ENCODE results near the gene PER2. TPM values are rescaled to one million over a fixed set of nuclear protein-coding genes. Genes with fewer than 3 reads are reported as not detected.

PER2 gene
- total and polyA plus RNA-seq, 9 of the 15 experiments (the other 6 are each of a cell fraction or from before 2014, with no cell fraction given) = 1.1 to 10.3 (median 2.9) TPM

DNA sequence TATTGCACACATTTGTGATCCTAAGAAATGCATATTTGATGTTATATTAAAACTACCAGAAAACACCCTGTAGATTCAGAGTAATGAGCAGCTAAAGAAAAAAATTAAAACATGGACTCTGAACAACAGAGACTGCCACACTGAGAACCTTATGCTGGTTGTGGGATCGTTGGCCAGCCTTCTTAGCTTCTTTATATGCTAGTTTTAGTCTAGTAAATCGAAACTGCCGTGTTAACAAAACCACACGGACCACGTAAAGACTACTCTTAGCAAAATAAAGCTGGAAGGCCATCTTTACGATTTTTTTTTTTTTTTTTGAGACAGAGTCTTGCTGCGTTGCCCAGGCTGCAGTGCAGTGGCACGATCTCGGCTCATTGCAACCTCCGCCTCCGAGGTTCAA is 22.8 kb downstream of the PER2 start (continued):
- TF ChIP-seq, protein P1, sequence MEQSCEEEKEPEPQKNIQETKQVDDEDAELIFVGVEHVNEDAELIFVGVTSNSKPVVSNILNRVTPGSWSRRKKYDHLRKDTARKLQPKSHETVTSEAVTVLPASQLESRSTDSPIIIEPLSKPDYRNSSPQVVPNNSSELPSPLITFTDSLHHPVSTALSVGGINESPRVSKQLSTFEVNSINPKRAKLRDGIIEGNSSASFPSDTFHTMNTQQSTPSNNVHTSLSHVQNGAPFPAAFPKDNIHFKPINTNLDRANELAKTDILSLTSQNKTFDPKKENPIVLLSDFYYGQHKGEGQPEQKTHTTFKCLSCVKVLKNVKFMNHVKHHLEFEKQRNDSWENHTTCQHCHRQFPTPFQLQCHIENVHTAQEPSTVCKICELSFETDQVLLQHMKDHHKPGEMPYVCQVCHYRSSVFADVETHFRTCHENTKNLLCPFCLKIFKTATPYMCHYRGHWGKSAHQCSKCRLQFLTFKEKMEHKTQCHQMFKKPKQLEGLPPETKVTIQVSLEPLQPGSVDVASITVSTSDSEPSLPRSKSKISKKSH (CRISPR knock-in tag; IDR thresholded peaks at IDR 0.05) = no peak
- TF ChIP-seq, protein P2, sequence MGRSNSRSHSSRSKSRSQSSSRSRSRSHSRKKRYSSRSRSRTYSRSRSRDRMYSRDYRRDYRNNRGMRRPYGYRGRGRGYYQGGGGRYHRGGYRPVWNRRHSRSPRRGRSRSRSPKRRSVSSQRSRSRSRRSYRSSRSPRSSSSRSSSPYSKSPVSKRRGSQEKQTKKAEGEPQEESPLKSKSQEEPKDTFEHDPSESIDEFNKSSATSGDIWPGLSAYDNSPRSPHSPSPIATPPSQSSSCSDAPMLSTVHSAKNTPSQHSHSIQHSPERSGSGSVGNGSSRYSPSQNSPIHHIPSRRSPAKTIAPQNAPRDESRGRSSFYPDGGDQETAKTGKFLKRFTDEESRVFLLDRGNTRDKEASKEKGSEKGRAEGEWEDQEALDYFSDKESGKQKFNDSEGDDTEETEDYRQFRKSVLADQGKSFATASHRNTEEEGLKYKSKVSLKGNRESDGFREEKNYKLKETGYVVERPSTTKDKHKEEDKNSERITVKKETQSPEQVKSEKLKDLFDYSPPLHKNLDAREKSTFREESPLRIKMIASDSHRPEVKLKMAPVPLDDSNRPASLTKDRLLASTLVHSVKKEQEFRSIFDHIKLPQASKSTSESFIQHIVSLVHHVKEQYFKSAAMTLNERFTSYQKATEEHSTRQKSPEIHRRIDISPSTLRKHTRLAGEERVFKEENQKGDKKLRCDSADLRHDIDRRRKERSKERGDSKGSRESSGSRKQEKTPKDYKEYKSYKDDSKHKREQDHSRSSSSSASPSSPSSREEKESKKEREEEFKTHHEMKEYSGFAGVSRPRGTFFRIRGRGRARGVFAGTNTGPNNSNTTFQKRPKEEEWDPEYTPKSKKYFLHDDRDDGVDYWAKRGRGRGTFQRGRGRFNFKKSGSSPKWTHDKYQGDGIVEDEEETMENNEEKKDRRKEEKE (IDR thresholded peaks at IDR 0.05; ENCODE audit: borderline replicate concordance in 1 of 2, control insufficient read depth in 1 of 2, low read depth in 2 of 2, low read length in 1 of 2) = no peak
- TF ChIP-seq, protein P3, sequence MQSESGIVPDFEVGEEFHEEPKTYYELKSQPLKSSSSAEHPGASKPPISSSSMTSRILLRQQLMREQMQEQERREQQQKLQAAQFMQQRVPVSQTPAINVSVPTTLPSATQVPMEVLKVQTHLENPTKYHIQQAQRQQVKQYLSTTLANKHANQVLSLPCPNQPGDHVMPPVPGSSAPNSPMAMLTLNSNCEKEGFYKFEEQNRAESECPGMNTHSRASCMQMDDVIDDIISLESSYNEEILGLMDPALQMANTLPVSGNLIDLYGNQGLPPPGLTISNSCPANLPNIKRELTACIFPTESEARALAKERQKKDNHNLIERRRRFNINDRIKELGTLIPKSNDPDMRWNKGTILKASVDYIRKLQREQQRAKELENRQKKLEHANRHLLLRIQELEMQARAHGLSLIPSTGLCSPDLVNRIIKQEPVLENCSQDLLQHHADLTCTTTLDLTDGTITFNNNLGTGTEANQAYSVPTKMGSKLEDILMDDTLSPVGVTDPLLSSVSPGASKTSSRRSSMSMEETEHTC (IDR thresholded peaks at IDR 0.05) = no peak
- TF ChIP-seq L3MBTL2 (IDR thresholded peaks at IDR 0.05) (no peak), ZNF124 (CRISPR knock-in tag; IDR thresholded peaks at IDR 0.05) (no peak), CSDE1 (IDR thresholded peaks at IDR 0.05) (no peak)

Data from K562 (cell line).